HG03097 (cell line): ENCODE measurements around the gene PRM3.

Source experiments
- ATAC-seq: cut with Tn5 transposase; IDR thresholded peaks from one replicate; pipeline ENCODE4 v1.9.1; 2021; ENCODE audit not compliant: unreplicated experiment, low FRiP score

The PRM3 gene

GRCh38 chr16:11259655-11260595 is 13.5 kb downstream of the PRM3 start:
- no peak for ATAC-seq

- ATAC-seq, result no peak
Observed at GRCh38 chr16:11258553-11259492, 14.6 kb downstream of the PRM3 start.

GRCh38 chr16:11257131-11257938 is 16.1 kb downstream of the PRM3 start:
- ATAC-seq, result no peak

GRCh38 chr16:11256661-11257130 is 16.7 kb downstream of the PRM3 start:
- ATAC-seq, result no peak

GRCh38 chr16:11255737-11256660 is 17.4 kb downstream of the PRM3 start, which contains the start of gene SOCS1:
TSS of gene SOCS1 (minus strand) at chr16:11256204. CDS start at chr16:11255478, 726 bp downstream.
- ATAC-seq, result peak; percentile 52

- no peak for ATAC-seq
Observed at GRCh38 chr16:11254913-11255736, 18.3 kb downstream of the PRM3 start.

- ATAC-seq, result no peak
Observed at GRCh38 chr16:11253995-11254912, 19.2 kb downstream of the PRM3 start.

- ATAC-seq, result no peak
Observed at GRCh38 chr16:11253009-11253994, 20.1 kb downstream of the PRM3 start.

- no peak for ATAC-seq
Observed at GRCh38 chr16:11252482-11252931, 20.9 kb downstream of the PRM3 start.

- ATAC-seq, result no peak
Observed at GRCh38 chr16:11251525-11252481, 21.6 kb downstream of the PRM3 start.

GRCh38 chr16:11250786-11251524 is 22.5 kb downstream of the PRM3 start:
- no peak for ATAC-seq

GRCh38 chr16:11250091-11250785 is 23.2 kb downstream of the PRM3 start:
- no peak for ATAC-seq

GRCh38 chr16:11249233-11250061 is 24.0 kb downstream of the PRM3 start:
- ATAC-seq, result no peak
